ENCODE results near the gene SUSD2.
"Not testable (repeated sequence)": the region's sequence is repeated elsewhere in the genome, so short reads cannot be mapped to it uniquely, and the experiment has no call there.

SUSD2 gene

GRCh38 chr22:24177045-24177444 lies 4.2 kb upstream of the SUSD2 start:
- DNase-seq: no peak

GRCh38 chr22:24177456-24177855 lies 3.8 kb upstream of the SUSD2 start:
- no peak for DNase-seq

- DNase-seq: no peak
Measured at GRCh38 chr22:24178021-24178431, 3.3 kb upstream of the SUSD2 start.

- DNase-seq: no peak
Measured at GRCh38 chr22:24178502-24179440, 2.5 kb upstream of the SUSD2 start.

GRCh38 chr22:24179478-24180210 lies 1.6 kb upstream of the SUSD2 start:
- no peak for DNase-seq

GRCh38 chr22:24180316-24181087 lies 785 bp upstream of the SUSD2 start:
- DNase-seq: no peak

GRCh38 chr22:24181996-24182899 lies 961 bp downstream of the SUSD2 start:
- DNase-seq: no peak

- not testable (repeated sequence) for DNase-seq
Measured at GRCh38 chr22:24182900-24183246, 1.6 kb downstream of the SUSD2 start.

- no peak for DNase-seq
Measured at GRCh38 chr22:24183321-24184031, 2.2 kb downstream of the SUSD2 start.

GRCh38 chr22:24184057-24184798 lies 2.9 kb downstream of the SUSD2 start:
- no peak for DNase-seq

GRCh38 chr22:24185001-24185500 lies 3.8 kb downstream of the SUSD2 start:
- DNase-seq: no peak

GRCh38 chr22:24185501-24186351 lies 4.4 kb downstream of the SUSD2 start:
- no peak for DNase-seq

- no peak for DNase-seq
Measured at GRCh38 chr22:24186352-24186740, 5.1 kb downstream of the SUSD2 start.

GRCh38 chr22:24186892-24187670 lies 5.8 kb downstream of the SUSD2 start:
- no peak for DNase-seq

GRCh38 chr22:24187731-24188644 lies 6.7 kb downstream of the SUSD2 start:
- DNase-seq: no peak

GRCh38 chr22:24188705-24189248 lies 7.5 kb downstream of the SUSD2 start:
- no peak for DNase-seq

All from suppressor macrophage treated with lipopolysaccharide for 4 hours (primary cell).